GM18511 (cell line): ENCODE measurements around the gene DZIP3.
"Not testable (repeated sequence)": the region's sequence is repeated elsewhere in the genome, so short reads cannot be mapped to it uniquely, and the experiment has no call there.

Experiments
- ATAC-seq: cut with Tn5 transposase; IDR thresholded peaks from one replicate; pipeline ENCODE4 v1.9.1; 2021; ENCODE audit warnings: mild to moderate bottlenecking, moderate library complexity; ENCODE audit not compliant: unreplicated experiment

Gene DZIP3

GRCh38 chr3:108672701-108673100 lies 83.2 kb downstream of the DZIP3 start:
- ATAC-seq, result no peak

- no peak for ATAC-seq
These were observed 84.6 kb downstream of the DZIP3 start for GRCh38 chr3:108673988-108674661.

- no peak for ATAC-seq
These were observed 88.3 kb downstream of the DZIP3 start for GRCh38 chr3:108677811-108678210.

- ATAC-seq, result not testable (repeated sequence)
These were observed 102.8 kb downstream of the DZIP3 start for GRCh38 chr3:108692286-108692685.

GRCh38 chr3:108698461-108698860 lies 108.9 kb downstream of the DZIP3 start:
- ATAC-seq, result no peak

GRCh38 chr3:108705045-108705444 lies 115.5 kb downstream of the DZIP3 start:
- ATAC-seq, result no peak

GRCh38 chr3:108713009-108713516 lies 123.5 kb downstream of the DZIP3 start:
- ATAC-seq, result no peak

- ATAC-seq, result no peak
These were observed 124.3 kb downstream of the DZIP3 start for GRCh38 chr3:108713816-108714215.

- ATAC-seq, result no peak
These were observed 128.9 kb downstream of the DZIP3 start for GRCh38 chr3:108718454-108718853.

- no peak for ATAC-seq
These were observed 129.8 kb downstream of the DZIP3 start for GRCh38 chr3:108719178-108719806.

GRCh38 chr3:108722724-108723123 lies 133.2 kb downstream of the DZIP3 start:
- ATAC-seq, result no peak

GRCh38 chr3:108724101-108724500 lies 134.6 kb downstream of the DZIP3 start:
- ATAC-seq, result no peak

GRCh38 chr3:108728105-108728504 lies 138.6 kb downstream of the DZIP3 start:
- ATAC-seq, result no peak

- no peak for ATAC-seq
These were observed 139.4 kb downstream of the DZIP3 start for GRCh38 chr3:108728934-108729333.

GRCh38 chr3:108736821-108737220 lies 147.3 kb downstream of the DZIP3 start:
- ATAC-seq, result no peak

- no peak for ATAC-seq
These were observed 153.4 kb downstream of the DZIP3 start for GRCh38 chr3:108742929-108743328.
